Erythroblast (primary cell): ENCODE measurements around the gene DENND11.

Experiments
- GATA1 ChIP-seq: IDR thresholded peaks from 2 replicates; pipeline ENCODE4 v1.6.1; 2011; ENCODE audit warnings: low read depth, mild to moderate bottlenecking, control low read depth, low read length, moderate library complexity
- POLR2A ChIP-seq: IDR thresholded peaks from 2 replicates; pipeline ENCODE4 v1.6.1; 2011; ENCODE audit warnings: mild to moderate bottlenecking, low read length

- no peak for TF ChIP-seq POLR2A
- no peak for TF ChIP-seq GATA1
Observed at GRCh38 chr7:141709318-141709717, 7.4 kb upstream of the DENND11 start.
